GM12872 (cell line): ENCODE data around the gene RDM1.

Experiments used
- TF ChIP-seq, protein P1 (sequence below): IDR thresholded peaks from 3 replicates; pipeline ENCODE4 v1.5.1; 2011; ENCODE audit warnings: low read depth, mild to moderate bottlenecking, low read length, moderate library complexity; ENCODE audit not compliant: insufficient read depth

RDM1 gene

DNA sequence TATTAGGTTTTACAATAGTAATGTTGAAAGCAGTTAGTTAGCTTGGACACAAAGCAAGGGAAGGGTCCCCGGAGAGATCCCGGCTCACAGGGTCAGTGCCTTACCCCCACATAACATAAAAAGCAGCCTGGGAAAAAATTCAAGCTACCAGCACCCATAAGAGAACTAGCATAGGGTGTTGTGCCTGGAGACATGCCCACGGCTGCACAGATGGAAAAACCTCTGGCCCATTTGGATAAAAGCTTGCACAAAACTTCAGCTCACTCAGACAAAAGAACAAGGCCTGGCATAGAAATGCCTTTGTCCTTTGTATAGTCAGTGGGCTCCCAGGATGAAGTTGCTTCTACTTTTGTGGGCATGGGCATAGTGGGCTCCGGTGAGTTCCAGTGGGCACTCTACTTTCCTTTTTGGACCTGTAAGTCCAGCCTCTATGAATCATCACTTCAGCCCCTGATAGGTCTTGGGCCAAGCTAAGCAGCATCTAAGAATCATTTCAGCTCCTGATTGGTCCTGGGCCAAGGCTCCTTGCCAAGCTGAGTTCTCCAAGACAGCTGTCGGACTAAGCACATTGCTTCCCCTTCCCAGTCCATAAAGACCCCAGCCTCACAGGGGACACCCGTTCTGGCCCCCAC, 1.3 kb upstream of the RDM1 start:
- TF ChIP-seq, protein P1, sequence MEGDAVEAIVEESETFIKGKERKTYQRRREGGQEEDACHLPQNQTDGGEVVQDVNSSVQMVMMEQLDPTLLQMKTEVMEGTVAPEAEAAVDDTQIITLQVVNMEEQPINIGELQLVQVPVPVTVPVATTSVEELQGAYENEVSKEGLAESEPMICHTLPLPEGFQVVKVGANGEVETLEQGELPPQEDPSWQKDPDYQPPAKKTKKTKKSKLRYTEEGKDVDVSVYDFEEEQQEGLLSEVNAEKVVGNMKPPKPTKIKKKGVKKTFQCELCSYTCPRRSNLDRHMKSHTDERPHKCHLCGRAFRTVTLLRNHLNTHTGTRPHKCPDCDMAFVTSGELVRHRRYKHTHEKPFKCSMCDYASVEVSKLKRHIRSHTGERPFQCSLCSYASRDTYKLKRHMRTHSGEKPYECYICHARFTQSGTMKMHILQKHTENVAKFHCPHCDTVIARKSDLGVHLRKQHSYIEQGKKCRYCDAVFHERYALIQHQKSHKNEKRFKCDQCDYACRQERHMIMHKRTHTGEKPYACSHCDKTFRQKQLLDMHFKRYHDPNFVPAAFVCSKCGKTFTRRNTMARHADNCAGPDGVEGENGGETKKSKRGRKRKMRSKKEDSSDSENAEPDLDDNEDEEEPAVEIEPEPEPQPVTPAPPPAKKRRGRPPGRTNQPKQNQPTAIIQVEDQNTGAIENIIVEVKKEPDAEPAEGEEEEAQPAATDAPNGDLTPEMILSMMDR, result no peak

DNA sequence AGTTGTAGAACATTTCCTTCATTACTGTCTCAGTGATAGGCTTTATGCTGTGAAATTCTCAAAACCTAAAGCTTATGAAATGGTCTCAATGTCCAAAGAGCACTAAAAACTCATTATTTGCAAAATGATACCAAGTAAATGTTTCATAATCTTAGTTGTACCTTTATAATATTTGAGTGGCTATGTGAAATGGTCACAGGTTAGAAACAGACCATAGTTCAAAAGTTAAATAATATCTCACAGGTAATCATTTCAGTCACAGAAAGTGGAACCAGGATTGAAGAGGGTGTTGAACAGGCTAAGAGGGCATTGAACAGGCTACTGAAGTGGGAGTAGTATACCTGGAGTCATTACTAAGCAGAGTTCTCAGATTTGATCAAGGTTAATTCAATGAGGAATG, 2.9 kb downstream of the RDM1 start:
- TF ChIP-seq, protein P1, result no peak

DNA sequence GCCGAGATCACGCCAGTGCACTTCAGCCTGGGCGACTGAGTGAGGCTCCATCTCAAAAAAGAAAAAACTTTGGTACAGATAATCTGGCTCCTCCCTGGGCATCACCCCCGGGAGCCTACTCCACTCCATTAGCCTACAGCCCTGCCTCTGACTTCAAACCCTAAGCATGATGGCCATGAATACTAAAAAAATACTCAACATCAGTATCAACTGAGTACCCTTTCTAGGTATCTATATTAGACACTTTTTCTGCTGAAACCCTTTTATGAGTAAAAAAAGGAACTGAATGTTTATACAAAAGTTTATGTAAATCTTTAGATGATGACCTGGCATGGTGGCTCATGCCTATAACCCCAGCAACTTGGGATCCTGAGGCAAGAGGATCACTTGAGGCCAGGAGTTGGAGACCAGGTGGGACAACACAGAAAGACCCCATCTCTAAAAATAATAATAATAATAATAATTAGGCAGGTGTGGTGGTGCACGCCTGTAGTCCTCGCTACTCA, 6.9 kb downstream of the RDM1 start:
- TF ChIP-seq, protein P1, result no peak

DNA sequence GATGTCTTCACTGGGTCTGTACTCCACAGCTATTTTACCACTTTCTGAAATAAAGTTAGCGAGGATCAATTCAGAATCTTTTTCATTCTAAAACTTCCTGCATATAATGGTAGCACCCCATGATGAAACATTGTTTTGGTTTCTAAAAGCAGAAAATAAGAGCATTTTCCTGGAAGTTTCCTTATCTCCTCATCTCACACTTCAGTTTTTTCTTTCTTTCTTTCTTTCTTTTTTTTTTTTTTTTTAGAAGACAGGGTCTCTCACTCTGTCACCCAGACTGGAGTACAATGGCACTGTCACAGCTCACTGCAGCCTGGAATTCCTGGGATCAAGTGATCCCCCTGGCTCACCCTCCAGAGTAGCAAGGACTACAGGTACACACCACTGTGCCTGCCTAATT, 10.3 kb downstream of the RDM1 start:
- TF ChIP-seq, protein P1, result no peak

DNA sequence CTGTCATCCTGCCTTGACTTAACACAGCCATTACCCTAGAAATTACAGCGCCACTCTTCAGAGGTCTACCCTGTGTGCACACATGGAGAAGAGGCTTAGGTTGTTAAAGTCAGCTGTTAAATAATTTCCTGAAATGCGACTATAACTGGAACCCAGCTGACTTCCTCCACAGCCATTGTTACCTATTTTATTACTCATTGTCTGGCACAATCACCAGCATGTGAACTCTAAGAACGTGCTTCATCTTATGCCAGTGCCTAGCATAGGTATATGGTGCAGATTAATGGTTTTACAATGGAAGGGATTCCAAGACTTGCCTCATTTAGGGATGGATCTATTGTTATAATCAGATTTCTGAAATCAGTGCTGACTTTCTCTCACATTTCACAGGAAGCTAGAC, 11.9 kb downstream of the RDM1 start:
- TF ChIP-seq, protein P1, result no peak

DNA sequence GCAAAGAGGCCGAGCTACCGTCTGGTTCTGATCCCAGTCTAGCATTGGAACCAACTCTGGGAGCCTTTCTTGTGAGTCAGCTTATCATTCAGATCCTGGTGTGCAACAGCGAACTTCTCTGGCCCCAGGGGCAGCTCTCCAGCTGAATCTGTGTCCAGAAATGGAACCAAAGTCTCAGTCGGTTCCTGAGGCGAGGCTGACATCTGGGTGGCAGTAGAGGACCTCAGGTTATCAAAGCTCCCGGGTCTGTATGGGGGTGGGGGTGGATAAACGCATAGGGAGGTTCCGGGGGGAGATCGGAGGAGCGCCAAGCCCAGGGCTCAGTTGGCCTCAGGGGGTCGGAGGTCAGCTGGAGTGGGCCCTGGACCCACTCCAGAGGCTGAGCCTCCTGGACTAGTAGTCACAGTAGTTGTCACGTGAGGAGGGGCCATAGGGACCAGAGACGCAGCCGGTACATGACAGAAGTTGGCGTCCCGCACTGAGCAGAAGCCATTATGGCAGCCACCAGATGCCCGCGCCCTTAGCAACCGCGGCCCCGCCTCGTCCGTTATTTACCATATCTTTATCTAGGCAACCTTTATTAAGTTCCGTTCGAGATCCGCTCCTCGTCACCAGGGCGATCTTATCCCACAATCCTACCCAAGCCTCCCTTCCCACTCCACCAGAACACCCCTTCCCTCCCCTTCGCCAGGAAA, 12.9 kb downstream of the RDM1 start:
- TF ChIP-seq, protein P1, result no peak

DNA sequence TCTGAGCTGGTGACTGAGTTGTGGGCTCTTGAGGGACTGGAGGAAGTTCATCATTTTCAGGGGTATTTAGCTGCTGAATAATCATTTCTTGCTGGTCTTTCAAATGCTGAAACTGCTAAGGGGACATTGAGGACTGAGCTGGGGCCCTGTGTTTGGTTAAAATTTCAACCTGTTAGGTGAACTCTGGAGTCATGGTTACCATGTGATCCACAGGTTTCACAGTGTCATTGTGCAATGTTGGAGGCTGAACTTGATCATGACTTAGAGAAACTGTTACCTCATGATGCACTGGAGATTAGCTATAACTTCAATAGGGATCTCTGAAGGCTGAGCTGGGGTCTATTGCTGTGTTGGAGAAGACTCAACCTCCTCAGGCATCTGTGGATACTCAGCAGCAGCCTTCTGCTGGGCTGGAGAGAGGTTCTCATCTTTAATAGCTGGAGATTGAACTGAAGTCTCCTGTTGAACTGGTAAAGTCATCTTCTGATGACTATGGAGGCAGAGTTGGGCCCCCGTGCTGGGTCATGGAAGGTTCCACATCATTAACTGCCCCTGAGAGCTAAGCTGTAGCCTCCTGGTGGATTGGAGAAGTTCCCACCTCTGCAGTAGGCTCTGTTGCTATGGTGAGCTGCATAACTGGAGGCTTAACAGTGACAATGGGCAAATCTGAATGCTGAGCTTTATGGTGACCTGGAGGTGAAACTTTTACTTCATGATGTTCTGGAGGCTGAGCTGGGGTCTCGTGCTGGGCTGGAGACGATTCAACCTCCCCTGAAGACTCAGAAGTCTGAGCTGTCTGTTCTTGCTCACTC, 15.2 kb downstream of the RDM1 start:
- TF ChIP-seq, protein P1, result no peak
